Endothelial cell of umbilical vein (primary cell): ENCODE results near the gene L3MBTL3. TPM values are rescaled to one million over a fixed set of nuclear protein-coding genes. Genes with fewer than 3 reads are reported as not detected.

Experiments used
- BruUV-seq: library from RNA; stranded (reverse); fragments of 400-500 nt; replicated peaks from 2 replicates; lab custom pipeline; 2021; lab: Mats Ljungman, UMichigan
- CTCF ChIA-PET: fragments of 300-600, 350-600 bp; sonication (Branson Sonifier 250); formaldehyde crosslinking; loops from one replicate; lab custom pipeline; 2021; ENCODE audit warnings: antibody characterized with exemption, inconsistent platforms; lab: Charles Lee
- POLR2A ChIA-PET: fragments of 300-600, 350-600 bp; sonication (Branson Sonifier 250); formaldehyde crosslinking; loops from one replicate; lab custom pipeline; 2021; ENCODE audit warnings: antibody characterized with exemption, inconsistent platforms; lab: Charles Lee
- DNase-seq: peaks from one replicate; pipeline ENCODE4 v3.0.0-alpha.2; 2011; ENCODE audit warnings: low read depth, low spot score
- FAIRE-seq: peaks from 2 replicates; lab custom pipeline; 2011; peaks lifted over from hg19 to GRCh38; lab: Jason Lieb, UNC
- H2AFZ ChIP-seq: 2 replicates; pipeline ENCODE4 v1.6.0; 2012; ENCODE audit warnings: low read depth, low read length, control low read depth, inconsistent platforms
- H3K27ac ChIP-seq: 2 replicates; pipeline ENCODE4 v1.5.1; 2011; ENCODE audit warnings: low read depth, mild to moderate bottlenecking, control low read depth, low read length, moderate library complexity; ENCODE audit not compliant: insufficient read depth
- H3K27me3 ChIP-seq, 2 experiments: 2 replicates each; pipeline versions ENCODE4 v1.6.0 to v1.6.1; 2011; ENCODE audit warnings: low read length in 2 of 2, mixed read lengths in 1 of 2; ENCODE audit not compliant: control insufficient read depth in 2 of 2, insufficient read depth in 2 of 2
- H3K36me3 ChIP-seq, 2 experiments: 2 replicates in 1 of 2; 3 replicates in 1 of 2; pipeline ENCODE4 v1.5.1; 2011; ENCODE audit warnings: low read length in 2 of 2, mild to moderate bottlenecking in 1 of 2, moderate library complexity in 1 of 2; ENCODE audit not compliant: control insufficient read depth in 2 of 2, insufficient read depth in 2 of 2; ENCODE audit errors: extremely low read depth in 1 of 2
- H3K4me1 ChIP-seq: 3 replicates; pipeline ENCODE4 v1.5.1; 2011; ENCODE audit warnings: mild to moderate bottlenecking, low read length; ENCODE audit not compliant: control insufficient read depth, insufficient read depth; ENCODE audit errors: extremely low read depth
- H3K4me2 ChIP-seq: 2 replicates; pipeline ENCODE4 v1.6.1; 2011; ENCODE audit warnings: low read length, control low read depth, mixed read lengths; ENCODE audit not compliant: insufficient read depth
- H3K4me3 ChIP-seq, 3 experiments: fragments of 200-600 bp in 1 of 3; sonication (generic), shearing (Covaris generic) in 1 of 3; replicated peaks in 1 of 3; 2 replicates each; pipeline ENCODE4 v1.5.1; 2011 to 2016; ENCODE audit warnings: control low read depth in 3 of 3, low read length in 3 of 3, mild to moderate bottlenecking in 2 of 3, inconsistent platforms in 1 of 3, low read depth in 1 of 3, moderate library complexity in 1 of 3; ENCODE audit not compliant: insufficient read depth in 1 of 3
- H3K79me2 ChIP-seq: 2 replicates; pipeline ENCODE4 v1.6.0; 2012; ENCODE audit warnings: low read length, inconsistent platforms; ENCODE audit not compliant: control insufficient read depth, insufficient read depth
- H3K9ac ChIP-seq: replicated peaks from 2 replicates; pipeline ENCODE3; 2011; ENCODE audit warnings: low read length, control low read depth; ENCODE audit not compliant: insufficient read depth; ENCODE audit errors: extremely low read depth
- H3K9me1 ChIP-seq: replicated peaks from 3 replicates; pipeline ENCODE4 v1.6.0; 2011; ENCODE audit warnings: mild to moderate bottlenecking, low read length; ENCODE audit not compliant: control insufficient read depth, insufficient read depth; ENCODE audit errors: extremely low read depth
- H3K9me3 ChIP-seq: replicated peaks from 2 replicates; pipeline ENCODE4 v1.5.1; 2012; ENCODE audit warnings: low read length, inconsistent platforms; ENCODE audit not compliant: control insufficient read depth, insufficient read depth
- H4K20me1 ChIP-seq: replicated peaks from 2 replicates; pipeline ENCODE3; 2011; ENCODE audit warnings: mild to moderate bottlenecking, low read length; ENCODE audit not compliant: control insufficient read depth, insufficient read depth; ENCODE audit errors: extremely low read depth
- CTCF ChIP-seq, 2 donors: IDR thresholded peaks; 1 replicate in 1 of 2; 2 replicates in 1 of 2; pipeline ENCODE4 v1.5.1; 2011; ENCODE audit warnings: low read length in 2 of 2, mild to moderate bottlenecking in 2 of 2, moderate library complexity in 2 of 2, control low read depth in 1 of 2, inconsistent platforms in 1 of 2, low read depth in 1 of 2; ENCODE audit not compliant: insufficient read depth in 1 of 2; ENCODE audit errors: extremely low read depth in 1 of 2
- EZH2 ChIP-seq: IDR thresholded peaks from 2 replicates; pipeline ENCODE4 v1.6.1; 2012; ENCODE audit warnings: borderline replicate concordance, low read depth, mild to moderate bottlenecking, moderate library complexity, low read length, inconsistent platforms; ENCODE audit not compliant: severe bottlenecking
- FOS ChIP-seq: IDR thresholded peaks from 2 replicates; pipeline ENCODE4 v1.6.1; 2011; ENCODE audit warnings: mild to moderate bottlenecking, low read length, moderate library complexity, borderline replicate concordance; ENCODE audit not compliant: insufficient read depth
- GATA2 ChIP-seq: IDR thresholded peaks from 2 replicates; pipeline ENCODE4 v1.7.0; 2011; ENCODE audit warnings: low read depth, mild to moderate bottlenecking, moderate library complexity, mixed read lengths, low read length; ENCODE audit not compliant: insufficient read length, insufficient read depth
- JUN ChIP-seq: IDR thresholded peaks from 2 replicates; pipeline ENCODE4 v1.6.1; 2011; ENCODE audit warnings: borderline replicate concordance, low read depth; ENCODE audit not compliant: insufficient read length, insufficient read depth
- MAX ChIP-seq: IDR thresholded peaks from 2 replicates; pipeline ENCODE4 v1.6.1; 2011; ENCODE audit not compliant: insufficient read depth, insufficient read length
- MYC ChIP-seq: IDR thresholded peaks from one replicate; pipeline ENCODE4 v1.6.1; 2011; ENCODE audit warnings: mild to moderate bottlenecking, low read depth, low read length
- POLR2A ChIP-seq: IDR thresholded peaks from 2 replicates; pipeline ENCODE4 v1.6.1; 2012; ENCODE audit warnings: low read depth, mild to moderate bottlenecking, control low read depth, low read length
- POLR2AphosphoS5 ChIP-seq: IDR thresholded peaks from 2 replicates; pipeline ENCODE4 v1.6.1; 2012; ENCODE audit warnings: low read depth, mild to moderate bottlenecking, control low read depth, low read length, moderate library complexity; ENCODE audit not compliant: insufficient read depth
- dilution Hi-C: fragments of 300-500 bp; cut with MboI; formaldehyde crosslinking; loops from one replicate; pipeline ENCODE4 v1.15.0; 2019; ENCODE audit warnings: low sequenced_read_pairs; ENCODE audit not compliant: extremely low pct_ligation_motif_present
- intact Hi-C: fragments of 100-400 bp; cut with micrococcal nuclease; formaldehyde crosslinking; loops from one replicate; pipeline ENCODE4 v1.10.0; 2022
- polyA plus RNA-seq, 4 experiments: library from polyadenylated mRNA; depleted of rRNA in 3 of 4; stranded (reverse) in 3 of 4; unstranded in 1 of 4; fragments of >200 nt; gene quantifications; 2 replicates each; pipeline versions ENCODE4 v1.2.1 to v1.2.3, GENCODE V29; 2011 to 2012; ENCODE audit warnings: missing spikeins in 1 of 4
- total RNA-seq: library from RNA; stranded (reverse); gene quantifications from 2 replicates; pipeline ENCODE4 v1.2.3, GENCODE V29; 2021

Gene L3MBTL3
- total and polyA plus RNA-seq, 2 donors (not counting 3 experiments of a cell fraction or from before 2014, with no cell fraction given), result 26.5 to 86.1 TPM

DNA sequence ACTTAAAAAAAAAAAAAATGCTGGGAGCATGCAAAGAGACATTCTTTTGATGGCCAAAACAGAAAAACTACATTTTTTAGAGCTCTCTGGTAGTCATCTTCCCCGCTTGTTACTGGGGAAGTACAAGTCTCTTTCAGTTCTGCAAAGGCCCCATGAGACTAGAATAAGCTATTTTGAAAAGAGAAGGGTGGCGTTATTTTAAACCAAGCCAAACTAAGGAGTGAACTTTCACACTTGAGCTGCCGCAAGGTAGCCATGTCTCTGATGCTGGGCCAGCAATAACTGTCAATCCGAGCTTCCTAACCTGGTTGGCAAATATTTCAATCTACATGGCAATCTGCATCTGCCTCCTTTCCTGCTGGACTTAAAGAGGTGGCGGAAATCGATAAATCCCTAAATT, 96.7 kb downstream of the L3MBTL3 start:
- Histone ChIP-seq H3K27me3 (no peaks in the 10 kb centered on the region), H3K4me3 (no peak overlapping the region), H4K20me1 (no peaks in the 10 kb centered on the region), H2AFZ (no peak overlapping the region), H3K9me1 (no peaks in the 10 kb centered on the region), H3K36me3 (peaks cover 0 to 2% of the 10 kb centered on the region in 2 experiments), H3K9me3 (no peaks in the 10 kb centered on the region), H3K79me2 (peaks cover 2% of the 10 kb centered on the region), H3K9ac (no peak overlapping the region), H3K4me2 (no peak overlapping the region), H3K4me1 (no peaks in the 10 kb centered on the region), H3K27ac (no peak overlapping the region)
- intact Hi-C loops, result no loop called here
- no peak for FAIRE-seq
- ChIA-PET CTCF (interaction anchor here (0.5 to 1.0 kb wide), 2 partner anchors 12 to 15 kb away, joined by 3 read pairs; no protein-coding TSS in a partner anchor), POLR2A (no interaction called here)
- TF ChIP-seq MAX (no peak), POLR2A (no peak), FOS (no peak), GATA2 (no peak), JUN (no peak), POLR2AphosphoS5 (no peak)
- BruUV-seq, result no TSS peak
- no peak for DNase-seq
- dilution Hi-C loops, result no loop called here

DNA sequence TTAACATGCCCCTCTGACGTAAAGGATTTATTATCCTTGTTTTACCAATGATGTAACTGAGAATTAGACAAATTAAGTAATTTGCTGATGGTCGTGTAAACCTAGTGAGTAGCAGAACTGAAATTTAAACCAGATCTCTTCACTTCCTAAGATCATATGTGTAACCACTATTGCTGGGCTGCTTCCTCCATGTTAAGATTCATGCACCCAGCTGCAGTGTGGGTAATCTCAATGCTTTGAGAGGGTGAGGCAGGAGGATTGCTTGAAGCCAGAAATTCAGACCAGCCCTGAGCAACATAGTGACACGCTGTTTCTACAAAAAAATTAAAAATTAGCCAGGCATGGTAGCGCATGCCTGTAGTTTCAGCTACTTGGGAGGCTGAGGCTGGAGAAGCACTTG, 97.9 kb downstream of the L3MBTL3 start:
- no peak overlapping the region for H3K4me3 ChIP-seq
- H3K9me1 ChIP-seq, result no peaks in the 10 kb centered on the region
- H3K27ac ChIP-seq, result no peak overlapping the region
- H4K20me1 ChIP-seq, result peaks cover 2% of the 10 kb centered on the region
- no peaks in the 10 kb centered on the region for H3K9me3 ChIP-seq
- H3K4me2 ChIP-seq, result no peak overlapping the region
- FAIRE-seq (no peak), DNase-seq (no peak)
- CTCF ChIA-PET, result no interaction called here
- peaks cover 3 to 4% of the 10 kb centered on the region in 2 experiments for H3K36me3 ChIP-seq
- H3K27me3 ChIP-seq, result no peaks in the 10 kb centered on the region
- no peak overlapping the region for H2AFZ ChIP-seq
- TF ChIP-seq FOS (no peak), POLR2AphosphoS5 (no peak), GATA2 (no peak), MAX (no peak), MYC (no peak), POLR2A (no peak), CTCF (IDR thresholded peaks at IDR 0.05; ENCODE audit: extremely low read depth in 1 of 2, insufficient read depth in 1 of 2, low read depth in 1 of 2, low read length in 2 of 2) (no peak), JUN (no peak), EZH2 (no peak)
- intact Hi-C loops, result no loop called here
- H3K79me2 ChIP-seq, result peaks cover 2% of the 10 kb centered on the region
- POLR2A ChIA-PET, result no interaction called here
- H3K4me1 ChIP-seq, result no peaks in the 10 kb centered on the region
- dilution Hi-C loops, result no loop called here
- H3K9ac ChIP-seq, result no peak overlapping the region
- no TSS peak for BruUV-seq
